Measurements from ENCODE around the gene FAM168A.
A peak's percentile ranks its signal among the peaks of the same experiment; 100 is the strongest.

FAM168A gene

DNA sequence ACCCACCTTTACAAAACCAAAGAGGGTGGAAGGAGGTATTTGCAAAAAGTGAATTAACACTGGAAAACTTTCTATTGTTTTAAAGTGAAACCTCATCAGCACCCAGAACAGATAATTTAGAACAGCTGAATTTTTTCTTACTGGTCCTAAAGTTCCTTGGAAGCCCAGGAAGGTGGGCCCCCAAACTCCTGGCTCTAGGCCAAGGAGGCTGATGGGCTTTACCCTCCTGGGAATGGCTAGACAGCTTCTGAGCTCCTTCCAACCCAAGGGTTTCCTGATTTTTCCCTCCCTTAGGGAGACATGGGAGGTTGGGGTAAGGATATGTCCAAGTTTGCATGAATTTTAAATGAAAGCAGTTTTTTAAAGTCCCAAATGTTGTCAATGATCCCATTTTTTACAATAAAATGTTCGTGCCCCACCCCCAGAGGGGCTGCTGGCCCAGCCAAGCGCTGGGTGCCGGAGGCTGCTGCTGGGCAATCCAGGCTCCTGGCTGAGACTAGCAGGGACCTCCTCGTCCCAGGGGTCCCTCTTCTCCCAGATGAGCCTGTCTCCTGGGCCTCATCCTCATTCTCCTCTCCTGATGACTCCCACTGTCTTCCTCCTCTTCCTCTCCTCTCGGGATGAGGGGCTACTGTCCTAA, 193.3 kb downstream of the FAM168A start:
- Histone ChIP-seq H3K27me3 (replicated peaks; ENCODE audit: control insufficient read depth, insufficient read depth, low read length) (no peaks in the 10 kb centered on the region), H3K36me3 (ENCODE audit: control insufficient read depth, insufficient read depth, low read length) (peaks cover 32% of the 10 kb centered on the region), H3K4me3 (replicated peaks; ENCODE audit: low read depth, low read length) (no peak overlapping the region)
- TF ChIP-seq, protein P1, sequence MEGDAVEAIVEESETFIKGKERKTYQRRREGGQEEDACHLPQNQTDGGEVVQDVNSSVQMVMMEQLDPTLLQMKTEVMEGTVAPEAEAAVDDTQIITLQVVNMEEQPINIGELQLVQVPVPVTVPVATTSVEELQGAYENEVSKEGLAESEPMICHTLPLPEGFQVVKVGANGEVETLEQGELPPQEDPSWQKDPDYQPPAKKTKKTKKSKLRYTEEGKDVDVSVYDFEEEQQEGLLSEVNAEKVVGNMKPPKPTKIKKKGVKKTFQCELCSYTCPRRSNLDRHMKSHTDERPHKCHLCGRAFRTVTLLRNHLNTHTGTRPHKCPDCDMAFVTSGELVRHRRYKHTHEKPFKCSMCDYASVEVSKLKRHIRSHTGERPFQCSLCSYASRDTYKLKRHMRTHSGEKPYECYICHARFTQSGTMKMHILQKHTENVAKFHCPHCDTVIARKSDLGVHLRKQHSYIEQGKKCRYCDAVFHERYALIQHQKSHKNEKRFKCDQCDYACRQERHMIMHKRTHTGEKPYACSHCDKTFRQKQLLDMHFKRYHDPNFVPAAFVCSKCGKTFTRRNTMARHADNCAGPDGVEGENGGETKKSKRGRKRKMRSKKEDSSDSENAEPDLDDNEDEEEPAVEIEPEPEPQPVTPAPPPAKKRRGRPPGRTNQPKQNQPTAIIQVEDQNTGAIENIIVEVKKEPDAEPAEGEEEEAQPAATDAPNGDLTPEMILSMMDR (IDR thresholded peaks at IDR 0.05; ENCODE audit: insufficient read depth, low read length, poor library complexity, severe bottlenecking), result no peak
- no peak for DNase-seq (ENCODE audit: extremely low read depth, insufficient read length)

DNA sequence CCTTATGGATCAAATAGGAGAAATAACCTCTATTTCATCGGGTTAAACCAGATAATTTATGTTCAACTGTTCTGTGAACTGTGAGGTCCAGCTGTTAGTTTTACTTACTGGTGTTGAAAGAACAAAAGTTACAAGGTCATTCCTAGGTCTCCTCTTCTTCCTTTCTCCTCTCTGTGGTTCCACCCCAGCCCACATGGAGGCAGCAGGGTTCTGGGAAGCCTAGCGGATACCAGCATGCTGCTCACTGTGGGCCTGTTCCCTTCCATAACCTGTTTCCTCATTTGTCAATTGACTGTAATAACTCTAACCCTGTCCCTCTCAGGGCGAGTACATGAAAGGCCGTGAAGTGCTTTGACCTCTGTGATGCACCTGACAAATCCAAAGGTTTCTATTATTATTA, 193.9 kb downstream of the FAM168A start:
- TF ChIP-seq, protein P1 (IDR thresholded peaks at IDR 0.05; ENCODE audit: insufficient read depth, low read length, poor library complexity, severe bottlenecking), result peak; percentile 20
- DNase-seq (ENCODE audit: extremely low read depth, insufficient read length), result no peak
- Histone ChIP-seq H3K27me3 (replicated peaks; ENCODE audit: control insufficient read depth, insufficient read depth, low read length) (no peaks in the 10 kb centered on the region), H3K4me3 (replicated peaks; ENCODE audit: low read depth, low read length) (no peak overlapping the region), H3K36me3 (ENCODE audit: control insufficient read depth, insufficient read depth, low read length) (peaks cover 29% of the 10 kb centered on the region)

DNA sequence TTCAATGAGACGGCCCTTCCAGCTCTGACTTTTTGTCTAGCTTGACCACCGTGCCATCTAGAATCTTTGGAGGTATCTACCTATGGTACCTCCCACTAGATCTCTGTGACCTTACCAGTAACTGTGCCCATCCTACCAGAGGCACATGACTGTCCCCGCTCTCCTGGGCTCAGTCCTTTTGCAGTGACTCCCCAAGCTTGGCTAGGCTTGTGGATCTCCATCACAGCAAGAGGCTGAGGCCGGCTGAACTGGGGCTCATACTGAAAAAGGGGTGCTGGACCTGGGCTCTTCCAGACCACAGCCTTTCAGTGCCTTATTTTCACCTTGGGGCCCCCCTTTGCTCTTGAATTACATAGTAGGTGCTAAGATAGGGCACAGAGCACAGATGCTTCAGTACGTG, 194.4 kb downstream of the FAM168A start:
- H3K27me3 ChIP-seq (replicated peaks; ENCODE audit: control insufficient read depth, insufficient read depth, low read length), result no peaks in the 10 kb centered on the region
- TF ChIP-seq, protein P1 (IDR thresholded peaks at IDR 0.05; ENCODE audit: insufficient read depth, low read length, poor library complexity, severe bottlenecking), result no peak
- H3K36me3 ChIP-seq (ENCODE audit: control insufficient read depth, insufficient read depth, low read length), result peaks cover 32% of the 10 kb centered on the region
- H3K4me3 ChIP-seq (replicated peaks; ENCODE audit: low read depth, low read length), result no peak overlapping the region
- no peak for DNase-seq (ENCODE audit: extremely low read depth, insufficient read length)

DNA sequence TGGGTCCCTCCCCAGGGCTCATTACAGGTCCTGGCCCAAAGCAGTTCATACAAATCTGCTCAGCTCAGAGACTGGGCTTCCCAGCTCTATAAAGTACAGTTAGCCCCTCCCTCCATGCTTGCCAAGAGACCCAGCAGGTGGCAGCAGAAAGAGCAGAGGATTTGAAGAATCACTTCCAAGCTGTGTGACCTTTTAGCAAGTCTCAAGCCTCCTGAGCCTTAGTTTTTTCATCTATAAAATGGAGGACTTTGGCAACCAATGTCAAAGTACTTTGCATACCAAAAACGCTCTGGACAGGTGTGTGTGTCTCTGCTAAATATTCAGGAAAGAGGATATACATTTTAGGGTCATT, 195.1 kb downstream of the FAM168A start:
- DNase-seq (ENCODE audit: extremely low read depth, insufficient read length), result no peak
- H3K36me3 ChIP-seq (ENCODE audit: control insufficient read depth, insufficient read depth, low read length), result peaks cover 34% of the 10 kb centered on the region
- H3K27me3 ChIP-seq (replicated peaks; ENCODE audit: control insufficient read depth, insufficient read depth, low read length), result no peaks in the 10 kb centered on the region
- no peak overlapping the region for H3K4me3 ChIP-seq (replicated peaks; ENCODE audit: low read depth, low read length)
- TF ChIP-seq, protein P1 (IDR thresholded peaks at IDR 0.05; ENCODE audit: insufficient read depth, low read length, poor library complexity, severe bottlenecking), result peak; percentile 44

DNA sequence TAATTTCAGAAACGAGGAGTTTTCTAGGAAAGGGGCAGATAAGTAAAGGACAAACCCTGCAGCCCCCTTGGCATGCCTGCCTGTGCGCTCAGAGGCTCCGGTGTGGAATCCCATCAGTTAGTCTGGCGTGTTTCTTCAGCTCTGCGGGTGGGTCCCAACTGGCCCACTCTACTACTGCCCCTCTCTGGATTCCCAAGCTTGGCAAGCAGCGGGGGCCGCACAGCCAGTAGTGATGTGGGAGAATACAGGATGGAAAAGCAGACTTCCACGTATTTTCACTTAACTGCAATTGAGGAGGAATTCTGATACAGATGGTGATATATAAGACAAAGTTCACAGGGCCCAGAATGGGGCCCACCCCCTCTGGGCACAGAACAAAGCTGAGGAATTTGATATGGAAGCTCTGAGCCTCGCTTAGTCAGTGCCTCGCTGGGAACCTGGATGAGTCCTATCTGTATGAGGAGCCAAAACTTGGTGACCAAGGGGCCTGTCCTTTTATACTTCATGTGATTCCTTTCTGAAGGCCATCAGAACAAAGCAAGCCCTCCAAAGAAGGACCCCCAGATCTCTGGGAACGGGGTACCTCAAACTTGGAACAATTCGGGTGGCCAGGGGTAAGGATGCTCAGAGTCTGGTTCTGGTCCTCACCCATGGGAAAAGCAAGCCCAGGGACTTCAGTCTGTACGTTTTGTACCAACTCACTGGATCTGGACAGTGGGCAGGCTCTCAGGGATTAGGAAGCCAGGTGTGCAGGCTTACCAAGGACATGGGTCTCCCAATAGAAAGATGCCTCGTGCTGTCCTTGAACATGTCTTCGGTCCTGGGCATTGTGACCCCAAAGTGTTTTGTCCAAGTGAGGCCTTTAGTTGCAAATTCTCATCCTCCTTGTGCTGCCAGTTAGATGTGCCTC, 195.7 kb downstream of the FAM168A start:
- DNase-seq (ENCODE audit: extremely low read depth, insufficient read length), result no peak
- Histone ChIP-seq H3K27me3 (replicated peaks; ENCODE audit: control insufficient read depth, insufficient read depth, low read length) (no peaks in the 10 kb centered on the region), H3K4me3 (replicated peaks; ENCODE audit: low read depth, low read length) (no peak overlapping the region), H3K36me3 (ENCODE audit: control insufficient read depth, insufficient read depth, low read length) (peaks cover 35% of the 10 kb centered on the region)
- TF ChIP-seq, protein P1 (IDR thresholded peaks at IDR 0.05; ENCODE audit: insufficient read depth, low read length, poor library complexity, severe bottlenecking), result no peak

Data from GM06990 (cell line).